GM12878 (cell line): ENCODE measurements around the gene GATA2. TPM values are rescaled to one million over a fixed set of nuclear protein-coding genes. Genes with fewer than 3 reads are reported as not detected.

ENCODE experiments used
- ATAC-seq: fragments of 200-7000 bp; cut with Tn5 transposase; 3 replicates; pipeline ENCODE4 v1.9.1; 2020; ENCODE audit warnings: mild to moderate bottlenecking, moderate library complexity
- BruUV-seq: library from RNA; stranded (reverse); fragments of 400-500 nt; replicated peaks from 2 replicates; lab custom pipeline; 2021; lab: Mats Ljungman, UMichigan
- CTCF ChIA-PET: fragments of 300-600 bp; sonication (Branson Sonifier 250); formaldehyde crosslinking; extraction: SDS; loops from one replicate; lab custom pipeline; 2021; ENCODE audit warnings: inconsistent platforms; lab: Yijun Ruan, JAX
- POLR2A ChIA-PET: fragments of 350-600 bp; formaldehyde crosslinking; extraction: SDS; loops from one replicate; lab custom pipeline; 2021; ENCODE audit warnings: inconsistent platforms; lab: Charles Lee
- RAD21 ChIA-PET: fragments of 300-600 bp; sonication (Branson Sonifier 250); formaldehyde crosslinking; loops from one replicate; lab custom pipeline; 2023; ENCODE audit warnings: antibody characterized with exemption; ENCODE audit not compliant: unreplicated experiment; lab: Charles Lee
- SMC1A ChIA-PET: fragments of 300-600 bp; sonication (Branson Sonifier 250); formaldehyde crosslinking; loops from one replicate; lab custom pipeline; 2023; ENCODE audit not compliant: unreplicated experiment, uncharacterized antibody; lab: Charles Lee
- DNase-seq: peaks from one replicate; pipeline ENCODE4 v3.0.0-alpha.2; 2011; ENCODE audit warnings: low read depth, low spot score
- FAIRE-seq: peaks from 3 replicates; lab custom pipeline; 2011; peaks lifted over from hg19 to GRCh38; lab: Jason Lieb, UNC
- H2AFZ ChIP-seq: 2 replicates; pipeline ENCODE4 v1.6.0; 2011; ENCODE audit warnings: low read depth, low read length, control low read depth; ENCODE audit not compliant: control insufficient read depth
- H3K27ac ChIP-seq: 2 replicates; pipeline ENCODE4 v1.5.1; 2011; ENCODE audit warnings: control low read depth; ENCODE audit not compliant: control insufficient read depth, insufficient read depth
- H3K27me3 ChIP-seq, 2 experiments: replicated peaks in 1 of 2; 2 replicates each; pipeline versions ENCODE4 v1.6.0 to v1.6.1; 2011; ENCODE audit warnings: low read length in 1 of 2; ENCODE audit not compliant: control insufficient read depth in 2 of 2, insufficient read depth in 2 of 2
- H3K36me3 ChIP-seq, 2 experiments: 2 replicates each; pipeline ENCODE4 v1.5.1; 2011; ENCODE audit warnings: low read length in 1 of 2; ENCODE audit not compliant: control insufficient read depth in 2 of 2, insufficient read depth in 2 of 2
- H3K4me1 ChIP-seq: 2 replicates; pipeline ENCODE4 v1.6.1; 2011; ENCODE audit warnings: mild to moderate bottlenecking, low read length, moderate library complexity, mixed read lengths; ENCODE audit not compliant: control insufficient read depth, insufficient read depth
- H3K4me2 ChIP-seq: 2 replicates; pipeline ENCODE4 v1.6.0; 2011; ENCODE audit warnings: control low read depth; ENCODE audit not compliant: control insufficient read depth, insufficient read depth
- H3K4me3 ChIP-seq: fragments of 200-600 bp; sonication (generic); 2 replicates; pipeline ENCODE4 v1.5.1; 2016
- H3K79me2 ChIP-seq: 2 replicates; pipeline ENCODE4 v1.6.0; 2011; ENCODE audit warnings: low read length; ENCODE audit not compliant: control insufficient read depth, insufficient read depth
- H3K9ac ChIP-seq: 2 replicates; pipeline ENCODE4 v1.8.0; 2011; ENCODE audit warnings: low read length, control low read depth, mixed read lengths; ENCODE audit not compliant: control insufficient read depth, insufficient read depth
- H3K9me3 ChIP-seq: replicated peaks from 3 replicates; pipeline ENCODE4 v1.5.1; 2011; ENCODE audit warnings: mild to moderate bottlenecking, low read length; ENCODE audit not compliant: control insufficient read depth, insufficient read depth
- H4K20me1 ChIP-seq: 2 replicates; pipeline ENCODE4 v1.6.0; 2011; ENCODE audit not compliant: control insufficient read depth, insufficient read depth
- CBFB ChIP-seq: IDR thresholded peaks from 2 replicates; pipeline ENCODE4 v1.6.1; 2016; ENCODE audit warnings: antibody characterized with exemption, low read depth
- CHD1 ChIP-seq: IDR thresholded peaks from 2 replicates; pipeline ENCODE4 v1.6.1; 2012; ENCODE audit warnings: low read depth, low read length, improper control_type of control experiment
- CHD4 ChIP-seq: fragments of 200-600 bp; sonication (generic); IDR thresholded peaks from 2 replicates; pipeline ENCODE4 v1.6.1; 2016; ENCODE audit warnings: mild to moderate bottlenecking
- MEF2B ChIP-seq: fragments of 450-650 bp; IDR thresholded peaks from 2 replicates; pipeline ENCODE4 v1.6.1; 2018; ENCODE audit warnings: mild to moderate bottlenecking, moderate library complexity; ENCODE audit not compliant: partially characterized antibody, poor library complexity, severe bottlenecking
- MYB ChIP-seq: fragments of 150-350 bp; IDR thresholded peaks from 2 replicates; pipeline ENCODE4 v1.6.1; 2014; ENCODE audit warnings: mild to moderate bottlenecking, low read depth, low read length, borderline replicate concordance
- WGBS: methylation state at CpG from one replicate; pipeline ENCODE4 v1.1.6; 2016; ENCODE audit warnings: low lambda C conversion rate; ENCODE audit not compliant: insufficient replicate concordance, insufficient coverage; ENCODE audit errors: missing lambda C conversion rate; 5-methylcytosine and 5-hydroxymethylcytosine counted together
- in situ Hi-C: fragments of 300-500 bp; cut with MboI; formaldehyde crosslinking; loops from 9 replicates; pipeline ENCODE4 v1.14.3; 2018; ENCODE audit warnings: mixed read lengths
- intact Hi-C: fragments of 100-400 bp; cut with micrococcal nuclease; formaldehyde crosslinking; loops from one replicate; pipeline ENCODE4 v1.14.2; 2022; ENCODE audit not compliant: unreplicated experiment
- polyA plus RNA-seq, 11 experiments: library from polyadenylated mRNA; depleted of rRNA in 4 of 11; unstranded in 6 of 11; stranded (reverse) in 5 of 11; fragments of >200 nt; fragmentation: Nextera tagmentation in 4 of 11; fragmentation: Illumina TruSeq in 1 of 11; extraction: Ambion mirVana in 4 of 11; extraction: Trizol in 1 of 11; gene quantifications; 1 replicate in 1 of 11; 2 replicates in 10 of 11; pipeline versions ENCODE4 v1.2.1 to v1.2.3, GENCODE V29; 2011 to 2016; ENCODE audit warnings: inconsistent platforms in 2 of 11, missing spikeins in 2 of 11, low read depth in 1 of 11
- total RNA-seq, 4 experiments: library from RNA; depleted of rRNA in 3 of 4; stranded (reverse); fragments of >200 nt in 3 of 4; fragmentation: Illumina TruSeq in 1 of 4; extraction: Trizol in 1 of 4; gene quantifications; 2 replicates each; pipeline versions ENCODE4 v1.2.1 to v1.2.3, GENCODE V29; 2013 to 2021
- TF ChIP-seq, protein P1 (sequence below): fragments of 450-650 bp; IDR thresholded peaks from 2 replicates; pipeline ENCODE4 v1.6.1; 2016; ENCODE audit warnings: mild to moderate bottlenecking, moderate library complexity, borderline replicate concordance

The GATA2 gene
- total and polyA plus RNA-seq, 10 of the 15 experiments (the other 5 are each of a cell fraction or from before 2014, with no cell fraction given) = 0.56 TPM; not detected in 9

- H3K4me1 ChIP-seq = no peaks in the 10 kb centered on the region
- no peak for TF ChIP-seq MYB
- TF ChIP-seq CHD1 = no peak
- TF ChIP-seq CBFB = no peak
- TF ChIP-seq CHD4 = no peak
- TF ChIP-seq, protein P1, sequence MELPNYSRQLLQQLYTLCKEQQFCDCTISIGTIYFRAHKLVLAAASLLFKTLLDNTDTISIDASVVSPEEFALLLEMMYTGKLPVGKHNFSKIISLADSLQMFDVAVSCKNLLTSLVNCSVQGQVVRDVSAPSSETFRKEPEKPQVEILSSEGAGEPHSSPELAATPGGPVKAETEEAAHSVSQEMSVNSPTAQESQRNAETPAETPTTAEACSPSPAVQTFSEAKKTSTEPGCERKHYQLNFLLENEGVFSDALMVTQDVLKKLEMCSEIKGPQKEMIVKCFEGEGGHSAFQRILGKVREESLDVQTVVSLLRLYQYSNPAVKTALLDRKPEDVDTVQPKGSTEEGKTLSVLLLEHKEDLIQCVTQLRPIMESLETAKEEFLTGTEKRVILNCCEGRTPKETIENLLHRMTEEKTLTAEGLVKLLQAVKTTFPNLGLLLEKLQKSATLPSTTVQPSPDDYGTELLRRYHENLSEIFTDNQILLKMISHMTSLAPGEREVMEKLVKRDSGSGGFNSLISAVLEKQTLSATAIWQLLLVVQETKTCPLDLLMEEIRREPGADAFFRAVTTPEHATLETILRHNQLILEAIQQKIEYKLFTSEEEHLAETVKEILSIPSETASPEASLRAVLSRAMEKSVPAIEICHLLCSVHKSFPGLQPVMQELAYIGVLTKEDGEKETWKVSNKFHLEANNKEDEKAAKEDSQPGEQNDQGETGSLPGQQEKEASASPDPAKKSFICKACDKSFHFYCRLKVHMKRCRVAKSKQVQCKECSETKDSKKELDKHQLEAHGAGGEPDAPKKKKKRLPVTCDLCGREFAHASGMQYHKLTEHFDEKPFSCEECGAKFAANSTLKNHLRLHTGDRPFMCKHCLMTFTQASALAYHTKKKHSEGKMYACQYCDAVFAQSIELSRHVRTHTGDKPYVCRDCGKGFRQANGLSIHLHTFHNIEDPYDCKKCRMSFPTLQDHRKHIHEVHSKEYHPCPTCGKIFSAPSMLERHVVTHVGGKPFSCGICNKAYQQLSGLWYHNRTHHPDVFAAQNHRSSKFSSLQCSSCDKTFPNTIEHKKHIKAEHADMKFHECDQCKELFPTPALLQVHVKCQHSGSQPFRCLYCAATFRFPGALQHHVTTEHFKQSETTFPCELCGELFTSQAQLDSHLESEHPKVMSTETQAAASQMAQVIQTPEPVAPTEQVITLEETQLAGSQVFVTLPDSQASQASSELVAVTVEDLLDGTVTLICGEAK = no peak
- no peak for TF ChIP-seq MEF2B
- TF ChIP-seq, all 136 proteins: peak for 0
- DNase-seq (no peak), ATAC-seq (no peak), FAIRE-seq (no peak)
- Histone ChIP-seq H3K4me3 (no peak overlapping the region), H3K4me2 (no peak overlapping the region), H3K9me3 (no peaks in the 10 kb centered on the region), H3K27me3 (peaks cover 3% of the 10 kb centered on the region in 2 experiments; a peak in 3 of 4 replicates), H3K9ac (no peak overlapping the region), H3K79me2 (no peaks in the 10 kb centered on the region), H3K27ac (no peak overlapping the region), H4K20me1 (no peaks in the 10 kb centered on the region), H3K36me3 (no peaks in the 10 kb centered on the region), H2AFZ (no peak overlapping the region)
- ChIA-PET POLR2A (no interaction called here), RAD21 (interaction anchor here (0.5 kb wide), 1 partner anchor 42 kb away, joined by 3 read pairs; no protein-coding TSS in a partner anchor), CTCF (no interaction called here), SMC1A (no interaction called here)
- intact Hi-C loops (no loop called here), in situ Hi-C loops (no loop called here)
- 50% methylated on average over 12 of the region's 12 CpGs for WGBS
- no TSS peak for BruUV-seq
These were observed 35.1 kb downstream of the GATA2 start for GRCh38 chr3:128457937-128458336.
